Ovary (tissue), 9 donors: Measurements from ENCODE around the gene AGMO. TPM values are rescaled to one million over a fixed set of nuclear protein-coding genes. Genes with fewer than 3 reads are reported as not detected.

Source experiments
- DNase-seq, 5 donors: peaks; one replicate each; pipeline ENCODE4 v3.0.0-alpha.2; 2019 to 2020
- H3K27ac ChIP-seq, 2 donors: fragments of 200-600 bp; one replicate each; pipeline versions ENCODE4 v1.5.1 to v1.8.0; 2019 to 2022
- H3K27me3 ChIP-seq: fragments of 200-600 bp; one replicate; pipeline ENCODE4 v1.8.0; 2022
- H3K36me3 ChIP-seq: fragments of 200-600 bp; sonication (generic); one replicate; pipeline ENCODE4 v1.5.1; 2019
- H3K4me1 ChIP-seq: one replicate; pipeline ENCODE4 v1.8.1; 2013; ENCODE audit warnings: mild to moderate bottlenecking, moderate library complexity; ENCODE audit not compliant: insufficient read depth
- H3K4me3 ChIP-seq: fragments of 200-600 bp; sonication (generic); one replicate; pipeline ENCODE4 v1.5.1; 2017
- H3K9me3 ChIP-seq, 2 donors: fragments of 200-600 bp in 1 of 2; sonication (generic) in 1 of 2; one replicate each; pipeline versions ENCODE4 v1.5.1 to v1.8.1; 2013 to 2019; ENCODE audit warnings: mild to moderate bottlenecking in 1 of 2, moderate library complexity in 1 of 2
- CTCF ChIP-seq, 3 donors: fragments of 450-650 bp in 2 of 3; fragments of 200-600 bp in 1 of 3; IDR thresholded peaks; one replicate each; pipeline versions ENCODE4 v1.5.1 to v1.8.0; 2016 to 2022; ENCODE audit warnings: antibody characterized with exemption in 3 of 3, mild to moderate bottlenecking in 1 of 3
- EP300 ChIP-seq: sonication (generic); formaldehyde crosslinking; IDR thresholded peaks from one replicate; pipeline ENCODE4 v1.6.1; 2017; ENCODE audit warnings: antibody characterized with exemption
- POLR2A ChIP-seq: fragments of 450-650 bp; IDR thresholded peaks from one replicate; pipeline ENCODE4 v1.6.1; 2017; ENCODE audit warnings: antibody characterized with exemption, mild to moderate bottlenecking, moderate library complexity
- whole genome bisulfite sequencing, 3 donors: extraction: QIAGEN DNeasy Blood & Tissue Kit in 1 of 3; methylation state at CpG; one replicate each; pipeline versions ENCODE4 v1.1.5 to v1.1.7; 2013 to 2017; 5-methylcytosine and 5-hydroxymethylcytosine counted together
- intact Hi-C, 4 donors: fragments of 100-400 bp; cut with DNase I; formaldehyde crosslinking; loops; one replicate each; pipeline versions ENCODE4 v1.11.0 to v1.15.1; 2022 to 2023
- polyA plus RNA-seq, 2 donors: library from polyadenylated mRNA; stranded (reverse); fragments of 200-250 nt in 1 of 2; fragments of 350-450 nt in 1 of 2; fragmentation: Illumina TruSeq in 1 of 2; extraction: RNeasy Lipid Tissue Mini Kit (QIAGEN cat#74804) in 1 of 2; gene quantifications; one replicate each; pipeline ENCODE4 v1.2.3, GENCODE V29; 2013 to 2014
- total RNA-seq, 7 donors: library from RNA; depleted of rRNA in 2 of 7; stranded (reverse); fragments of >200 nt in 2 of 7; fragmentation: NEBNext Ultra II Directional in 3 of 7; extraction: Animal tissue kit (Norgen Biotek cat#: 25700) in 3 of 7; gene quantifications; one replicate each; pipeline versions ENCODE4 v1.1.0 to v1.2.4, GENCODE V29; 2016 to 2023
- donor health status: DM: no; HTN: no; CAD: no; lungs with moderate emphysema.
- donor health status: DM: no; HTN: no; CAD: no.
- donor health status: Bipolar disorder and iron deficiency.
- donor health status: DM: yes; HTN: yes; CAD: no.
- donor health status: DM: no; HTN: no; CAD: no.
- donor health status: DM: yes; HTN: yes; CAD: no.

AGMO gene
- total and polyA plus RNA-seq, 9 donors, result 0.15 to 0.44 (median 0.33) TPM; not detected in 4

- intact Hi-C loops, result no loop called here
- no peak overlapping the region for H3K27ac ChIP-seq
- TF ChIP-seq CTCF (IDR thresholded peaks at IDR 0.05) (no peak), POLR2A (no peak), EP300 (no peak)
- no peaks in the 10 kb centered on the region for H3K4me1 ChIP-seq
- H3K9me3 ChIP-seq, result no peaks in the 10 kb centered on the region
- no peak for DNase-seq
- 75 to 82% (median 82%) methylated on average over 2 of the region's 2 CpGs for WGBS, 3 donors
- no peak overlapping the region for H3K4me3 ChIP-seq
- H3K27me3 ChIP-seq, result no peaks in the 10 kb centered on the region
- no peaks in the 10 kb centered on the region for H3K36me3 ChIP-seq
Measured at GRCh38 chr7:15248514-15248913, 313.3 kb downstream of the AGMO start.

GRCh38 chr7:15245831-15246230 lies 316.0 kb downstream of the AGMO start:
- no peak overlapping the region for H3K4me3 ChIP-seq

DNA sequence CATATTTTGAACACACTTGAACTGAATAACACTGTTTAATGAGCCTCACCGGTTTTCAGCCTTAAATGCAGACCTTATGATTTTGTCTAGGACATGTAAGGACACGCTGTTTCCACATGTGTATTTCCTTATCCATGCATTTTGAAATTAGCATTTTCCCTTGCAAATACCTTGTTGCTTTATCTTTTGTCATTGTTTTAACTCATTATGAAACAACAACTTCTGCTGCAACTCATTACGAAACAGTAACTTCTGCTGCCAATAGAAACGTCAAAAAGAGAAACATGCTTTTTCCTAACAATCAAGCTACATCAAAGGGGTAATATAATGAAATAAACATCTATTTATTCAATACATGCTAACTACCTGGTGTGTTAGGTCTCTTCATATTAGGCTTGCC lies 322.0 kb downstream of the AGMO start:
- intact Hi-C loops, result no loop called here
- H3K36me3 ChIP-seq, result no peaks in the 10 kb centered on the region
- H3K9me3 ChIP-seq, result no peaks in the 10 kb centered on the region
- H3K4me3 ChIP-seq, result no peak overlapping the region
- DNase-seq, result no peak
- H3K27me3 ChIP-seq, result no peaks in the 10 kb centered on the region
- no peak for TF ChIP-seq CTCF (IDR thresholded peaks at IDR 0.05)
- no peak for TF ChIP-seq POLR2A
- TF ChIP-seq EP300, result no peak
- 73 to 81% (median 78%) methylated on average over 4 of the region's 4 CpGs for WGBS, 3 donors
- no peaks in the 10 kb centered on the region for H3K4me1 ChIP-seq
- H3K27ac ChIP-seq, result no peak overlapping the region

More at GRCh38 chr7:15245831-15246230, 316.0 kb downstream of the AGMO start:
- 17 to 26% (median 19%) methylated on average over 2 of the region's 2 CpGs for WGBS, 3 donors
- Histone ChIP-seq H3K27ac (no peak overlapping the region), H3K36me3 (no peaks in the 10 kb centered on the region), H3K4me1 (no peaks in the 10 kb centered on the region), H3K9me3 (no peaks in the 10 kb centered on the region), H3K27me3 (no peaks in the 10 kb centered on the region)
- intact Hi-C loops, result no loop called here
- TF ChIP-seq EP300, result no peak
- TF ChIP-seq POLR2A, result no peak
- no peak for TF ChIP-seq CTCF (IDR thresholded peaks at IDR 0.05)
- no peak for DNase-seq

- no peaks in the 10 kb centered on the region for H3K4me1 ChIP-seq
- no peak overlapping the region for H3K4me3 ChIP-seq
- DNase-seq, result no peak
- TF ChIP-seq CTCF (IDR thresholded peaks at IDR 0.05) (no peak), EP300 (no peak)
- WGBS, 3 donors, result 24 to 69% (median 54%) methylated on average over 2 of the region's 2 CpGs
- no peaks in the 10 kb centered on the region for H3K27me3 ChIP-seq
- intact Hi-C loops, result no loop called here
- no peaks in the 10 kb centered on the region for H3K9me3 ChIP-seq
- H3K36me3 ChIP-seq, result no peaks in the 10 kb centered on the region
- H3K27ac ChIP-seq, result no peak overlapping the region
Measured at GRCh38 chr7:15236952-15237351, 324.9 kb downstream of the AGMO start.

GRCh38 chr7:15234431-15234830 lies 327.4 kb downstream of the AGMO start:
- no peaks in the 10 kb centered on the region for H3K27me3 ChIP-seq
- no peak overlapping the region for H3K4me3 ChIP-seq
- no peaks in the 10 kb centered on the region for H3K4me1 ChIP-seq
- H3K36me3 ChIP-seq, result no peaks in the 10 kb centered on the region
- TF ChIP-seq CTCF (IDR thresholded peaks at IDR 0.05) (no peak), POLR2A (no peak)
- no peak overlapping the region for H3K27ac ChIP-seq
- no peaks in the 10 kb centered on the region for H3K9me3 ChIP-seq
- DNase-seq, result no peak
- intact Hi-C loops, result no loop called here
- WGBS, 3 donors, result 20 to 39% (median 23%) methylated on average over 3 of the region's 3 CpGs
